CD4-positive, alpha-beta T cell treated with Interleukin-6 for 4 hours (primary cell): ENCODE results near the gene TLE1.

Experiments used
- DNase-seq: peaks from one replicate; pipeline ENCODE4 v3.0.0-alpha.2; 2020; ENCODE audit warnings: mixed read lengths

Gene TLE1

GRCh38 chr9:81542118-81542889, 147.0 kb downstream of the TLE1 start:
- no peak for DNase-seq

- DNase-seq, result no peak
These were observed 149.1 kb downstream of the TLE1 start for GRCh38 chr9:81540142-81540710.

GRCh38 chr9:81539317-81539716, 150.0 kb downstream of the TLE1 start:
- no peak for DNase-seq

- no peak for DNase-seq
These were observed 150.5 kb downstream of the TLE1 start for GRCh38 chr9:81538890-81539289.

- no peak for DNase-seq
These were observed 151.4 kb downstream of the TLE1 start for GRCh38 chr9:81537964-81538363.

GRCh38 chr9:81536242-81537025, 152.9 kb downstream of the TLE1 start:
- DNase-seq, result no peak

- no peak for DNase-seq
These were observed 153.7 kb downstream of the TLE1 start for GRCh38 chr9:81535542-81536241.

- DNase-seq, result no peak
These were observed 155.0 kb downstream of the TLE1 start for GRCh38 chr9:81534138-81534875.
